Measurements from ENCODE around the gene IL13RA1. TPM values are rescaled to one million over a fixed set of nuclear protein-coding genes. Genes with fewer than 3 reads are reported as not detected.

Gene IL13RA1
- total RNA-seq, 1 donor from 2014 or later = 41.1 TPM

DNA sequence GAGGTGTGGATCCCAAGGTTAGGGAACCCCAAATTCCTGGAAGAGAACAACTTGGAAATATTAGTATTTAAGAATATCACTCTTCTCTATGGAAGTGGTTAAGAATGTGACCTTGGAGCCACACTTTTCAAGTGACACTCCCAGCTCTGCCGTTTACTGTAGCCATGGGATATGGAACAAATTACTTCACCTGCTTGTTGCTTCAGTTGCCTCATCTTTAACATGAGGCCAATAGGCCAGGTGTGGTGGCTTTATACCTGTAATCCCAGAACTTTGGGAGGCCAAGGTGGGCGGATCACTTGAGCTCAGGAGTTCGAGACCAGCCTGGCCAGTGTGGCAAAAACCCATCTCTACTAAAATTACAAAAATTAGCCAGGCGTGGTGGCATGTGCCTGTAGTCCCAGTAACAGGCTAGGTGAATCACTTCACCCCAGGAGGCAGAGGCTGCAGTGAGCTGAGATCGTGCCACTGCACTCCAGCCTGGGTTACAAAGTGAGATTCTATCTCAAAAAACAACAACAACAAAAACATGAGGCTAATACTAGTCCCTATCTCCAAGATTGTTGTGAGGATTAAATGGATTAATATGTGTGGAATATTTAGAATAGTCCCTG is 13.0 kb downstream of the IL13RA1 start:
- Mint-ChIP-seq H3K4me1 (ENCODE audit: low read depth, unreplicated experiment) (peaks cover under 1% of the 10 kb centered on the region), H3K9me3 (ENCODE audit: unreplicated experiment) (no peaks in the 10 kb centered on the region)
- H3K9me3 ChIP-seq (ENCODE audit: insufficient read depth, low read depth, low read length) = no peaks in the 10 kb centered on the region

GRCh38 chrX:118742176-118742575 is 14.8 kb downstream of the IL13RA1 start:
- no peaks in the 10 kb centered on the region for H3K27me3 ChIP-seq (ENCODE audit: insufficient read depth, low read length)

More for the DNA sequence above, 13.0 kb downstream of the IL13RA1 start:
- no peak overlapping the region for H3K4me2 ChIP-seq (ENCODE audit: low read length)
- no peaks in the 10 kb centered on the region for H3K36me3 Mint-ChIP-seq (ENCODE audit: low read depth, unreplicated experiment)
- H3K27ac ChIP-seq (ENCODE audit: low read depth, low read length) = no peak overlapping the region
- DNase-seq (ENCODE audit: low read depth) (no peak), FAIRE-seq (peak; percentile 70)
- no peaks in the 10 kb centered on the region for H3K4me1 ChIP-seq (ENCODE audit: insufficient read depth, low read length)
- no peaks in the 10 kb centered on the region for H4K20me1 ChIP-seq (ENCODE audit: insufficient read depth, low read length)
- H3K27me3 Mint-ChIP-seq (ENCODE audit: low read depth, unreplicated experiment) = no peaks in the 10 kb centered on the region
- no peaks in the 10 kb centered on the region for H3K27me3 ChIP-seq (ENCODE audit: insufficient read depth, low read length)
- H3K4me3 Mint-ChIP-seq (ENCODE audit: unreplicated experiment) = no peak overlapping the region
- no peak overlapping the region for H3K27ac Mint-ChIP-seq (ENCODE audit: unreplicated experiment)
- peaks cover 14% of the 10 kb centered on the region for H3K79me2 ChIP-seq (ENCODE audit: insufficient read depth, low read length)
- H2AFZ ChIP-seq (ENCODE audit: low read depth, low read length) = no peak overlapping the region
- TF ChIP-seq EZH2 (IDR thresholded peaks at IDR 0.05; ENCODE audit: insufficient read depth, low read length) = no peak
- TF ChIP-seq CTCF (IDR thresholded peaks at IDR 0.05; ENCODE audit: insufficient read depth, low read depth, low read length) = no peak
- no peaks in the 10 kb centered on the region for H3K36me3 ChIP-seq (ENCODE audit: insufficient read depth, low read length)
- no peak overlapping the region for H3K9ac ChIP-seq (ENCODE audit: low read length)
- no peak overlapping the region for H3K4me3 ChIP-seq (ENCODE audit: insufficient read depth, low read depth, low read length)

More at GRCh38 chrX:118742176-118742575, 14.8 kb downstream of the IL13RA1 start:
- no peak for TF ChIP-seq CTCF (IDR thresholded peaks at IDR 0.05; ENCODE audit: insufficient read depth, low read depth, low read length)
- Histone ChIP-seq H4K20me1 (ENCODE audit: insufficient read depth, low read length) (no peaks in the 10 kb centered on the region), H3K4me2 (ENCODE audit: low read length) (no peak overlapping the region), H3K9ac (ENCODE audit: low read length) (no peak overlapping the region), H3K79me2 (ENCODE audit: insufficient read depth, low read length) (peaks cover 9% of the 10 kb centered on the region), H3K9me3 (ENCODE audit: insufficient read depth, low read depth, low read length) (no peaks in the 10 kb centered on the region), H3K4me1 (ENCODE audit: insufficient read depth, low read length) (no peaks in the 10 kb centered on the region), H3K27ac (ENCODE audit: low read depth, low read length) (no peak overlapping the region), H3K4me3 (ENCODE audit: insufficient read depth, low read depth, low read length) (no peak overlapping the region), H2AFZ (ENCODE audit: low read depth, low read length) (no peak overlapping the region), H3K36me3 (ENCODE audit: insufficient read depth, low read length) (no peaks in the 10 kb centered on the region)
- Mint-ChIP-seq H3K27ac (ENCODE audit: unreplicated experiment) (no peak overlapping the region), H3K36me3 (ENCODE audit: low read depth, unreplicated experiment) (no peaks in the 10 kb centered on the region), H3K4me1 (ENCODE audit: low read depth, unreplicated experiment) (peaks cover 1% of the 10 kb centered on the region), H3K27me3 (ENCODE audit: low read depth, unreplicated experiment) (no peaks in the 10 kb centered on the region), H3K9me3 (ENCODE audit: unreplicated experiment) (no peaks in the 10 kb centered on the region), H3K4me3 (ENCODE audit: unreplicated experiment) (no peak overlapping the region)
- no peak for DNase-seq (ENCODE audit: low read depth)
- no peak for FAIRE-seq

Data from astrocyte (in vitro differentiated cells and primary cell).